Activated T-cell treated with anti-CD3 and anti-CD28 coated beads, Interleukin-2, amount 50 U/mL, for 72 hours (primary cell): Measurements from ENCODE around the gene PROM1. TPM values are rescaled to one million over a fixed set of nuclear protein-coding genes. Genes with fewer than 3 reads are reported as not detected.
A peak's percentile ranks its signal among the peaks of the same experiment; 100 is the strongest.

Experiments
- ATAC-seq, 2 donors: fragments of 150-1000 bp; cut with Tn5 transposase; replicated peaks in 1 of 2; 2 replicates each; pipeline ENCODE4 v1.10.0; 2021; ENCODE audit warnings: moderate library complexity in 2 of 2, mild to moderate bottlenecking in 1 of 2
- DNase-seq, 2 donors: peaks; one replicate each; pipeline ENCODE4 v3.0.0; 2021 to 2022; ENCODE audit warnings: mixed read lengths in 1 of 2
- H3K27ac Mint-ChIP-seq: one replicate; pipeline ENCODE4 v1.8.0; 2022; ENCODE audit warnings: mild to moderate bottlenecking, moderate library complexity, mixed read lengths
- H3K27me3 Mint-ChIP-seq: one replicate; pipeline ENCODE4 v1.8.0; 2022; ENCODE audit warnings: low read depth, mixed read lengths
- H3K36me3 Mint-ChIP-seq, 2 donors: one replicate each; pipeline ENCODE4 v1.8.0; 2022; ENCODE audit warnings: mixed read lengths in 2 of 2, mild to moderate bottlenecking in 1 of 2; ENCODE audit not compliant: insufficient read depth in 2 of 2
- H3K4me1 Mint-ChIP-seq: one replicate; pipeline ENCODE4 v1.8.0; 2022; ENCODE audit warnings: low read depth, mixed read lengths
- H3K4me3 Mint-ChIP-seq, 2 donors: one replicate each; pipeline ENCODE4 v1.8.0; 2022; ENCODE audit warnings: mild to moderate bottlenecking in 2 of 2, mixed read lengths in 2 of 2, moderate library complexity in 2 of 2
- H3K9me3 Mint-ChIP-seq, 2 donors: one replicate each; pipeline ENCODE4 v1.8.0; 2022; ENCODE audit warnings: mixed read lengths in 2 of 2
- total RNA-seq, 2 donors: library from RNA; stranded (reverse); gene quantifications; one replicate each; pipeline ENCODE4 v1.2.3, GENCODE V29; 2022

Gene PROM1
- total RNA-seq, 2 donors from 2014 or later = 0.22 to 1.6 TPM

DNA sequence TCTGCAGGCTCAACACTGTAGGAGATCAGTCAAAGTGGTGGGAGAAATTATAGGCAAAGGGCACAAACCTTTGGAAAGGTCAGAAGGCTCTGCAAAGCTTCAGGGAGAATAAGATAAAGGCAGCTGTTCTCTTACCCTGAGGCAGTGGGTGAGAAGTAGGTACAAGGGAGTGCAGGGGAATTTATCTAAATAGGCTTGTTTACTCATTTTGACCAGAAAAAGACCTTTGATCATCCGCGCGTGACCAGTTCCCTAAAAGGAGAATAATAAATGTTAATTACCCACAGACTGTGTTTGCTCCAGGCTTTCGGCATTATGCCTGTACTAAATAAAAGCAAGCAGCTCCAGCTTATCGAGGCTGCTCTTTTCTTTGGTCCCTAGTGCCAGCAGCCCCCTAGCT, 130.2 kb downstream of the PROM1 start:
- no peaks in the 10 kb centered on the region for H3K9me3 Mint-ChIP-seq
- ATAC-seq (no peak), DNase-seq (no peak)
- H3K36me3 Mint-ChIP-seq = no peaks in the 10 kb centered on the region
- peaks cover 6% of the 10 kb centered on the region for H3K27me3 Mint-ChIP-seq
- no peak overlapping the region for H3K27ac Mint-ChIP-seq
- H3K4me1 Mint-ChIP-seq = peaks cover 5% of the 10 kb centered on the region
- no peak overlapping the region for H3K4me3 Mint-ChIP-seq

DNA sequence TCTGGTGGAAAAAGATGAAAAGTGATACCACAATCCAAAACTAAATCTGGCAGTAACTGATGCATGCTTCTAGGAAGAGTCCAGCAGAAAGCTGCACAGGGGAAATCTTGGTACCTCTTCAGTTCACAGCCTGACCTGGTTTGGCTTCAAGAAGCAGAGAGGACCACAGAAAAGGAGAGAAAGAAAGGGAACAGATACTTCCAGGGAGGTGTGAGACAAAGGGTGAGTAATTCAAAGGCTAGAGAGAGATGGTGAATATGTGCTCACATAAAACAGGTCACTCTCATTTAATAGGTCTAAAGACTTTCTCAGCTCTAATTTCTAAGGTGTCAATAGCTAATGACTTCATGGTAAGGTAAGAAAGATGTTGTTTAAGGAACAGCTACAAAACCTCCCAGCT, 132.0 kb downstream of the PROM1 start:
- Mint-ChIP-seq H3K36me3 (no peaks in the 10 kb centered on the region), H3K9me3 (no peaks in the 10 kb centered on the region), H3K27me3 (peaks cover 6% of the 10 kb centered on the region), H3K4me3 (no peak overlapping the region), H3K27ac (no peak overlapping the region), H3K4me1 (peaks cover 5% of the 10 kb centered on the region)
- no peak for ATAC-seq
- no peak for DNase-seq

DNA sequence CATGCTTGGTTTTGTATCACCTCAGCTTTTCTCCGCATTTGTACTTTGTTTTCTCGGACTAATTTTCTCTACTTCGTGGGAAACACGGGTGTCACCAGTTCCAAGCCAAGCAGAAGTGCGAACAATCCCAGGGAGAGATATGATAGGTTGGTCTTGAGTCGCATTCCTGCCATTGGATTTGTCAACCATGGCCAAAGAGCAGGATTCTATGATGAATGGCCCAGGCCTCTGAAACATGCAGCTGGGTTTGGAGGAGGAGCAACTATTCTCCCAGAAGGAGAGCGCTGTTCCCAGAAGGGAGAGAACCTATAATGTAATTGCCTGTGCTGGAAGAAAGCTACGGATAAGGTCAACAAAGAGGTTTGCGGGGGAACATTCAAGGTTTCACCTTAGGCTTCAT, 135.0 kb downstream of the PROM1 start:
- no peak overlapping the region for H3K4me3 Mint-ChIP-seq
- no peaks in the 10 kb centered on the region for H3K4me1 Mint-ChIP-seq
- no peaks in the 10 kb centered on the region for H3K9me3 Mint-ChIP-seq
- DNase-seq (no peak), ATAC-seq (no peak)
- H3K36me3 Mint-ChIP-seq = no peaks in the 10 kb centered on the region
- H3K27ac Mint-ChIP-seq = no peak overlapping the region
- H3K27me3 Mint-ChIP-seq = peaks cover 7% of the 10 kb centered on the region

DNA sequence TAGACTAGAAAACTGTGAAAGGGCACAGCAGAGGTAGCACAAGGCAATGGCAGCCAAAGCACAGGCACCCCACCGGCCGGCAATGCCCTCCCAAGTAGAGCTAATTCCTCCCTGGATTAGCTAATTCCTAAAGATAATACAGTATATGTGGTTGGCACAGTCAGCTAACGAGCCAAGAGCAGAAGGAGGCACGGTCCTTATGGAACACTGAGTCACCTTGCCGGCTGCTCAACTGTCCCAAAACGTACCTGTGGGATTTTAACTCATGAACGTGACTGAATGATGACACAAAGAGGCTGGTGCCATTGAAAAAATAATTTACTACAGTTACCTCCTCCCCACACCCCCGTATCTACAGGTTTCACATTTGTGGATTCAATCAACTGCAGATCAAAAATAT, 136.1 kb downstream of the PROM1 start:
- no peaks in the 10 kb centered on the region for H3K9me3 Mint-ChIP-seq
- H3K4me3 Mint-ChIP-seq = no peak overlapping the region
- H3K36me3 Mint-ChIP-seq = no peaks in the 10 kb centered on the region
- peaks cover 7% of the 10 kb centered on the region for H3K27me3 Mint-ChIP-seq
- DNase-seq (no peak), ATAC-seq (no peak)
- H3K27ac Mint-ChIP-seq = no peak overlapping the region
- H3K4me1 Mint-ChIP-seq = no peaks in the 10 kb centered on the region

DNA sequence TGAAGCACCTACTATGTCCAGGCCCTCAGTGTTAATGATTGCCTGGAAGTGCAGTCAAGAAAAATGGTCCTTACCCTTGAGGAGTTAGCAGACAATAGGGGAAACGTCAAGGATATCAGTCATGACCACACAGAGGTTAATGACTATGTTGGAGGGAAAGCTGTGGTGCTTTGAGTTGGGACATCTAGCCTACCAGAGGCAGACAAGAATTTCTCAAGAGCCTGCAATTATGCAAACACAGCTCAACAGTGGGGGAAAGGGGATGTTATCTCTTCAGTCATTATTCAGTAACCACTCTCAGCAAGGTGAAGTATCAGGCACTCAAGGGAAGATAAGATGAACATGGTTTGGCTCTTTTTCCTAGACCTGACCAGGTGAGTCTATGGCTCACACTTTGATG, 138.3 kb downstream of the PROM1 start:
- H3K27ac Mint-ChIP-seq = no peak overlapping the region
- peaks cover 9% of the 10 kb centered on the region for H3K27me3 Mint-ChIP-seq
- DNase-seq (no peak), ATAC-seq (no peak)
- no peaks in the 10 kb centered on the region for H3K4me1 Mint-ChIP-seq
- no peaks in the 10 kb centered on the region for H3K9me3 Mint-ChIP-seq
- H3K36me3 Mint-ChIP-seq = no peaks in the 10 kb centered on the region
- no peak overlapping the region for H3K4me3 Mint-ChIP-seq

DNA sequence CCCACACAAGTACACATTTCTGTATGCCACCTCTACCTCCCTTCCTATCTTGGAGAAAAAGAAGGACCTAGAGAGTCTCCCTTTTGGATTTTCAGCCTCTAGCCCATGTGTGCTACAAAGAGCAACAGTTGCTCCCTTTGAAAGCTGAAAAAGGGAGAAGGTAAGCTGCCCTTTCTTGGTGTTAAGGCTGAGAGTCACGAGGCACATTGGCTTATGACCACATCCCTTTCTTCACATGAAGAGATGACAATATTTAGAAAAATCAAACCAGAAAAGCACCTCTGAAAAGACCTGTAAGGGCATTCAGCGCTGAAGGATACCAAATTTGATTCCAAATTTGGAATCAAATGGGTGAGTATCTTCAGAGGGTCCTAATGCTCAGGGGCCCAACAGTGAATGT, 138.9 kb downstream of the PROM1 start:
- Mint-ChIP-seq H3K9me3 (no peaks in the 10 kb centered on the region), H3K27me3 (peaks cover 14% of the 10 kb centered on the region), H3K4me3 (no peak overlapping the region), H3K27ac (no peak overlapping the region), H3K4me1 (no peaks in the 10 kb centered on the region), H3K36me3 (no peaks in the 10 kb centered on the region)
- no peak for DNase-seq
- ATAC-seq = no peak

DNA sequence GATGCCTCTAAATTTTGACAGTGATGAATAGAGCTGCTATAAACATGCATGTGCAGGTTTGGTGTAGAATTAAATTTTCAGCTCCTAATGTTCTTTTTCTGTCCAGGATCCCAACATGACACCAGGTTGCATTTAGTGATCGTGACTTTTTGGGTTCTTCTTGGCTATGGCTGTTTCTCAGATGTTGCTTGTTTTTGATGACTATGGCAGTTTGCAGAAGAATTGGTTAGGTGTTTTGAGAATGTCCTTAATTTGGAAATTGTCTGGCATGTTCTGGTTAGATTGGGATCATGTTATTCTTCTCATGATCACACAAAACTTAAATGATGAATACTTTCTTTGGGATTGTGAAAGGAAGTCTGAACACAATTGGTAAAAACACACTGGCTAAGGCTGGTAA, 141.5 kb downstream of the PROM1 start:
- H3K4me1 Mint-ChIP-seq = no peaks in the 10 kb centered on the region
- no peak overlapping the region for H3K27ac Mint-ChIP-seq
- H3K9me3 Mint-ChIP-seq = no peaks in the 10 kb centered on the region
- DNase-seq (no peak), ATAC-seq (no peak)
- H3K36me3 Mint-ChIP-seq = no peaks in the 10 kb centered on the region
- H3K27me3 Mint-ChIP-seq = peaks cover 14% of the 10 kb centered on the region
- no peak overlapping the region for H3K4me3 Mint-ChIP-seq

DNA sequence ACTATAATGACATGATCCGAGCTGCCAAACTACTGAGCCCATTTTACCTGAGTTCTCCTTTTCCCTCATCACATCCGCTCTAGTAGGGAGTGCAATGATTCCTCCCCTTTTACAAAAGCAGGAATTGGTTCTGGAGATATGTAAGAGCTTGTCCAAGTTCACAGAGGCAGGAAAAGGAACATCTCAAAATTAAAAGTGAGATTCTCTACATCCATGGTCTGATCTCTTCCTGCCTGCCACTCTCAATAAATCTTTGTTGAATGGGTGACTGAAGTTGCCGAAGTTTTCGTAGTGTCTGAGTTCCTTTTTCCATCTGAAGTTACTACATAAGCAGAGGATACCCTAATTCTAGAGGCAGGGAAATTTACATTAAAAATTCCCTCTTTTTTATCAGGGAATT, 145.2 kb downstream of the PROM1 start, which contains the start of gene FGFBP1:
Gene FGFBP1 (minus strand): TSS at position 101 of the 400 bp plus-strand sequence. CDS start 2,108 bp downstream, outside the sequence.
- Mint-ChIP-seq H3K9me3 (no peaks in the 10 kb centered on the region), H3K36me3 (no peaks in the 10 kb centered on the region), H3K27me3 (peaks cover 7% of the 10 kb centered on the region), H3K27ac (no peak within 1 kb of the TSS), H3K4me1 (no peaks in the 10 kb centered on the region), H3K4me3 (no peak within 1 kb of the TSS)
- ATAC-seq = no peak
- no peak for DNase-seq

DNA sequence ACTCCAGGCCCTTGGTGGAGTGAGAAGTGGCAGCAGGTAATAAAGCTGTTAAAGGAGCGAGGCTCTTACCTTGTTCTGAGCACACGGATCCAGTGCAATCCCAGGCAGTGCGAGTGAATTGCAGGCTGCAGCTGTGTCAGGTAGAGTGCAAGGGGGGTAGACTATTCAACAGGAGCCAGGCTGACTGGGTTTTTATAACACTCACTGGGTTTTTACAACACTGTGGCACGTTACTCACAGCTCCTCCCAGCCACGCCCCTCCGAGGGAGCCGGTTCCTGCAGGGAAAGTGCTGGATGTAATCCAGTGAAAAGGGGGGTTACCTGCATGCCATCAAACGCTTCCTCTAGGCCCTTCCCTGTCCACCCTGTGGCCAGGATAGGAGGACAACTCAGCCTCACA, 145.6 kb downstream of the PROM1 start:
- H3K36me3 Mint-ChIP-seq = no peaks in the 10 kb centered on the region
- H3K4me3 Mint-ChIP-seq = no peak overlapping the region
- H3K27ac Mint-ChIP-seq = no peak overlapping the region
- no peak for ATAC-seq
- no peaks in the 10 kb centered on the region for H3K4me1 Mint-ChIP-seq
- no peaks in the 10 kb centered on the region for H3K9me3 Mint-ChIP-seq
- peaks cover 7% of the 10 kb centered on the region for H3K27me3 Mint-ChIP-seq
- no peak for DNase-seq

DNA sequence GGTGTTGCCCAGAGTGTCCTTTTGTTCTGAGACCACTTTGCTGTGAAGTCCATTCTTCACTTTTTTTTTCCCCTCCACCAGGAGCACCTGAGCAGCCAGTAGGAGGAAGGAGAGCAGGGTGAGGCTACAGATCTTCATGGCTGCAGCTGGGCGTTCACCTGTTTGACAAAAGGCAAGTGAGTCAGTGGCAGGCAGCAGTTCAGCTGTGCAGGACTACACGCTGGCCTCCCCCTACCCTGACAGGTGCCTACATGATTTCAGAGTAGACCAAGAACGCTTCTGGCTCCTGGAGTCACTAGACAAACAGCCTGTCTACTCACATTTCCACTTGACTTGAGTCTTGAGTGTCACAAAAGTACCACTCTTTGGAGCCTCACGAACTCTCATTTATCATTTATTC, 147.3 kb downstream of the PROM1 start:
- Mint-ChIP-seq H3K9me3 (no peaks in the 10 kb centered on the region), H3K36me3 (no peaks in the 10 kb centered on the region), H3K27me3 (peaks cover 15% of the 10 kb centered on the region), H3K4me1 (no peaks in the 10 kb centered on the region), H3K4me3 (no peak overlapping the region), H3K27ac (no peak overlapping the region)
- ATAC-seq (no peak), DNase-seq (no peak)

DNA sequence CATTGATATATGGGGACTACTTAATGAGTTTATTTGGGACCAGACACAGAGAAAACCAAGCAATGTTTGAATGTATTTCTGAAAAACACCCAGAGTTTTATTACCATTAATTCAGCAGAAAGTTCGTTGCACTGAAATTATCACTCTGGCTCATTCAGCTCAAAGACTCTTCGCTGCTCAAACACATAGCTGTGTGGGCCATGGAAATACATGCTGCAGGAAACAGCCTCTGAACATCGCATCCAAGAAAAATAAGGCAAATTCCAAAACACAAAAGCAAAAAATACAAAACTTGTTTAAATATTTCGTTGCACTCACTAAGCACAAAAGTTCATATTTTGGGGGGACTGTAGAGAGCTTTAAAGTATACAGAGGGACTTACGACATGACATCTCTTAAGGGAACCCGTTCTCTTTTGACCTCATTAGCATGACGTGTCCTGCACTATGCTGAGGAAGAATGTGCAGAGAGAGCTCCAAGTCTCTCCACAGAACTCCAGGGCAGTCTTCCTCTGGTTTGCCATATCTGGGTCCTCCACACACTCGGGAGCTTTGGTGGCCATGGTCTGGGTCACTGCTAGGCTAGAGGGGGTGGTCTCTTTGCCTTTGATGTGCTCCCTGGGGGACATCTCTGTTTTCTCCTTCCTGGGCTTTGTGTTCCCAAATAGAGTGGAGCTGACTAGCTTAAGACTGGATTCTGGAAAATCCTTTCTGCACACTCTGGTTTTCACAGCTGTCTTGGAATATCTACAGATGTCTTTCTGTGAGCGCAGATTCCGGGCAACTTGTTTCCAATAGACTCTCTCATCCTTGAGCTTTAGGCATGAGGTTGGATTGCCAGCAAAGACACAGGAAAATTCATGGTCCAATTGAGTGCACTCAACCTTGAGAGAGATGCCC, 148.1 kb downstream of the PROM1 start:
- H3K36me3 Mint-ChIP-seq = no peaks in the 10 kb centered on the region
- DNase-seq (no peak), ATAC-seq (no peak)
- no peak overlapping the region for H3K4me3 Mint-ChIP-seq
- H3K27me3 Mint-ChIP-seq = peaks cover 22% of the 10 kb centered on the region
- no peak overlapping the region for H3K27ac Mint-ChIP-seq
- H3K9me3 Mint-ChIP-seq = no peaks in the 10 kb centered on the region
- peaks cover under 1% of the 10 kb centered on the region for H3K4me1 Mint-ChIP-seq

DNA sequence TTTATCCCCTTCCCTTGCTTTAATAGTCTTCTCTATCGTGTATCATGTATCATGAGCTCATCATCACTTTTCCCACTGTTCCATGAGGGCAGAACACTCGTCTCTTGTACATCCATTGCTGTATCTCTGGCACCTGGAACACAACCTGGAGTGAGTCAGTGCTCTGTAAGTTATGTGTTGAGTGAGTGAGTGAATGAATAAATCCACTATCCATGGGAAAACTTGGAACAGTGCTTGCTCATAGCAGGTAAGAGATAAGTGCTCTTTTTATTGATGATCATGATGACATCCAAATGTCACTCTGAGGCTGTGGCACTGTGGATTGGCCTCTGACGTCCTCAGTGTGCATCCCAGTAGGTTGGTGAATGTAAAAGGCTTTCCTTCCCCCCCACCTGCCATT, 149.6 kb downstream of the PROM1 start:
- Mint-ChIP-seq H3K27ac (no peak overlapping the region), H3K27me3 (peaks cover 21% of the 10 kb centered on the region), H3K36me3 (no peaks in the 10 kb centered on the region), H3K4me3 (no peak overlapping the region), H3K9me3 (no peaks in the 10 kb centered on the region), H3K4me1 (peaks cover 7% of the 10 kb centered on the region)
- ATAC-seq = no peak
- DNase-seq = no peak

DNA sequence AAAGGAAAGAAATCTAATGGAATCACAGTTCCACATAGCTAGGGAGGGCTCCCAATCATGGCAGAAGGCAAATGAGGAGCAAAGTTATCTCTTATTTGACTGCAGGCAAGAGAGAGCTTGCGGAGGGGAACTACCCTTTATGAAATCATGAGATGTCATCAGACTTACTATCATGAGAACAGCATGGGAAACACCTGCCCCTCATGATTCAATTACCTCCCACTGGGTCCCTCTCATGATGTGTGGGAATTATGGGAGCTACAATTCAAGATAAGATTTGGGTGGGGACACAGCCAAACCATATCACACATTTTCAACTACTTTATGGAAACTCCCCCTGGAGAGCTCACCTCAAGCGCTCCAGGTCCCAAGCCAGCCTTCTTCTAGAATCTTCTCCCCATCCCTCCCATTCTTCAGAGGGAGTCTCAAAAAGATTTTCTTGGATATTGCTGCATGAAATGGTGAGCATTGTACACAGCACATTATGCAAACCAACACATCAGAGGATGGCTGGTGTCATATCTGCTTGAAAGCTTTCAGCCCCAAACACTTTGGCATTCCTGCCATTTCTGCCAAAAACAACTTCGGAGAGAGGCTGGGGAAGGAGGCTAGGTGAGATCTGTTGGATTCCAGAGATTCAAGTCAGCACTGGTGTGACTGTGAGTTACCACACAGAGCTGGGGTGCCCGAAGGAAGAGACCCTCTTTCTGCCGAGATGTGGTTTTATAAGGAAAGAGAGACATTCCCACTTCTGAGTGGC, 152.2 kb downstream of the PROM1 start:
- no peak for DNase-seq
- H3K27ac Mint-ChIP-seq = peak overlapping the region; percentile 21
- no peaks in the 10 kb centered on the region for H3K9me3 Mint-ChIP-seq
- peaks cover 21% of the 10 kb centered on the region for H3K27me3 Mint-ChIP-seq
- no peak overlapping the region for H3K4me3 Mint-ChIP-seq
- H3K4me1 Mint-ChIP-seq = peaks cover 7% of the 10 kb centered on the region
- ATAC-seq = no peak
- no peaks in the 10 kb centered on the region for H3K36me3 Mint-ChIP-seq
